ENCODE measurements around the gene MAN1A1. TPM values are rescaled to one million over a fixed set of nuclear protein-coding genes. Genes with fewer than 3 reads are reported as not detected.

The MAN1A1 gene
- total RNA-seq, 1 donor from 2014 or later: 23.4 TPM

DNA sequence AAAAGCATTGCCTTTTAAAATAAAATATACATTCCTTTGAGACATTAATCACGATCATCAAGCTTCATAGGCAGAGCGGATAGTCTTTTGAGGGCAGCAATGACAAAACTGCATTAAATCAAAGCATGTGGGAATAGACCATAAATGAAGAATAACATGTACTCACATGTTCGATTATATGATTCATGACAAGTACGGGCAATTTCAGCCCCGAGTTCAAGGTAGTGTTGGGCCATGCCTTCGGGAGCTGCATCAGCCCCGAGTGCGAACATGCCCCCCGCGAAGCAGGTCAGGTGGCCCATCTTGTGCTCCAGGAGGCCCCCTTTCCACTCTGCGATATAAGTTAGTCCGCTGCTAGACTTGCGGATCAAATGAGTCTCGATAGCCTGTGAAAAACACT, 160.1 kb downstream of the MAN1A1 start:
- TF ChIP-seq, protein P1, sequence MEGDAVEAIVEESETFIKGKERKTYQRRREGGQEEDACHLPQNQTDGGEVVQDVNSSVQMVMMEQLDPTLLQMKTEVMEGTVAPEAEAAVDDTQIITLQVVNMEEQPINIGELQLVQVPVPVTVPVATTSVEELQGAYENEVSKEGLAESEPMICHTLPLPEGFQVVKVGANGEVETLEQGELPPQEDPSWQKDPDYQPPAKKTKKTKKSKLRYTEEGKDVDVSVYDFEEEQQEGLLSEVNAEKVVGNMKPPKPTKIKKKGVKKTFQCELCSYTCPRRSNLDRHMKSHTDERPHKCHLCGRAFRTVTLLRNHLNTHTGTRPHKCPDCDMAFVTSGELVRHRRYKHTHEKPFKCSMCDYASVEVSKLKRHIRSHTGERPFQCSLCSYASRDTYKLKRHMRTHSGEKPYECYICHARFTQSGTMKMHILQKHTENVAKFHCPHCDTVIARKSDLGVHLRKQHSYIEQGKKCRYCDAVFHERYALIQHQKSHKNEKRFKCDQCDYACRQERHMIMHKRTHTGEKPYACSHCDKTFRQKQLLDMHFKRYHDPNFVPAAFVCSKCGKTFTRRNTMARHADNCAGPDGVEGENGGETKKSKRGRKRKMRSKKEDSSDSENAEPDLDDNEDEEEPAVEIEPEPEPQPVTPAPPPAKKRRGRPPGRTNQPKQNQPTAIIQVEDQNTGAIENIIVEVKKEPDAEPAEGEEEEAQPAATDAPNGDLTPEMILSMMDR (conservative IDR thresholded peaks at IDR 0.05; ENCODE audit: low read depth, low read length): no peak
- no peak for DNase-seq (ENCODE audit: low read depth)
- H3K4me3 ChIP-seq (ENCODE audit: low read depth, low read length): no peak overlapping the region

DNA sequence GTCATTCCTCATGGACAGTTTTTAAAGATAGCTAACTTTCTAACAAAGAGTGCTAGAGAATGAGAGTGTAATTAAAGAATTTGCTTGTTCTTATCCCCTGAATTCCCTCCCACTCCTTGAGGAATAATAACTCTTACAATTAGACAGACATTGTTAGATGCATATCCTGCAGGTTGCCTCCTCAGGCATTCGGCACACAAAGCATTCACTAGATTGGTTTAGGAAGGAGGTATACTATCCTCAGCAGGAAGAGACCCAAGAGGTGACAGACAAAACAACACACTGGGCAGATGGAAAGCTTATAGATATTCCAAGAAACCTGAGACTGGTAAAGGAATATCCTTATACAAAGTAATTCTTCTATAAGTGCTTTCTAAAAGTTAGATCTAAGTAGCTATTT, 162.0 kb downstream of the MAN1A1 start:
- TF ChIP-seq, protein P1 (conservative IDR thresholded peaks at IDR 0.05; ENCODE audit: low read depth, low read length): no peak

DNA sequence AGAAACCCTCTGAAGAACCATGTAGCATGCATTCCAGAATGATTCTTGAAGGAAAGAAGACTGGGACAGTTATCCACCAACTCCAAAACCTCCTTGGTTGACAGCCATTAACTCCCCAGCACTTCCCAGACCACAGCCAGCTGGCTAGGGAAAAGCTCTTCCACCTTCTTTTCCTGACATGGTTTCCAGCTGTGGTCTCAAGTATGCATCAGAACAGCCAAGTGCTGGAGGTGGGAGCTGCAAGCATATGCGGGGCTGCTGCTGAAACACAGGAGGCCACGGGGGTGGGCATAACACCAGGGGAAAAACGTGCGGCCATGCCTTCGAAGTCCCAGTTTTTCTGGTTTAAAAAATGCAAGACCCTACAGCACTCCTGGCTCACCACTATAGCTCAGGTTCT, 163.1 kb downstream of the MAN1A1 start:
- H3K4me3 ChIP-seq (ENCODE audit: low read depth, low read length): no peak overlapping the region
- DNase-seq (ENCODE audit: low read depth): no peak
- TF ChIP-seq, protein P1 (conservative IDR thresholded peaks at IDR 0.05; ENCODE audit: low read depth, low read length): no peak

More for the DNA sequence above, 162.0 kb downstream of the MAN1A1 start:
- DNase-seq (ENCODE audit: low read depth): no peak
- H3K4me3 ChIP-seq (ENCODE audit: low read depth, low read length): no peak overlapping the region

DNA sequence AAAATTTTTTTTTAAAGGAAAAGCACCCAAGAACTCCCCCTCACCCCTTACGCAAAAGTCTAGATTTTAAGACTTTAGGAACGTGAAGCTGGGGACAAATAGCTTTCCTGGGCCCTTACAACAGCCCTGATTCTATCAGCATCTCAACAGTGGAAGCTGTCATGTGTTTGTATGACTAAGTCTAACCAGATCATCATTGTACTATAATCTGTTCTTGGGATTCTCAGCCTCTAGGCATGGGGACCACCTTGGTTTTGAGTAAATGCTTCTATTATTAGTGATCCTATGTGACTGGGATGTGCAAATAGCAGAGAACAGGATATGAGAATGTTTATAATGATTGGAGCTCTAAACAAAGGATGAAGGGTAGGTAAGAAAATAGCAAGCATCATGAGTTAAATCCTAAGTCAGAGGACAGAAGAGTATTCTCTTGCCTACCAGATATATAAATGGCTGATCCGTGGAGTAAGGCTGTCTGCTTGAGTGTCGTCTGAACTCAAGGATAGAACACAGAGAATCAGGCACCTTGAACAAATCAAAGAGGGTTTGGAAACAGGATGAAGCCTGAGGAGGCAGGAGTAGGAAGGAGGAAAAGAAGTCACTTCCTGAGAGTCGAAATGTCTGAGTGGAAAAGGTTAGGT, 165.4 kb downstream of the MAN1A1 start:
- DNase-seq (ENCODE audit: low read depth): no peak
- TF ChIP-seq, protein P1 (conservative IDR thresholded peaks at IDR 0.05; ENCODE audit: low read depth, low read length): no peak

DNA sequence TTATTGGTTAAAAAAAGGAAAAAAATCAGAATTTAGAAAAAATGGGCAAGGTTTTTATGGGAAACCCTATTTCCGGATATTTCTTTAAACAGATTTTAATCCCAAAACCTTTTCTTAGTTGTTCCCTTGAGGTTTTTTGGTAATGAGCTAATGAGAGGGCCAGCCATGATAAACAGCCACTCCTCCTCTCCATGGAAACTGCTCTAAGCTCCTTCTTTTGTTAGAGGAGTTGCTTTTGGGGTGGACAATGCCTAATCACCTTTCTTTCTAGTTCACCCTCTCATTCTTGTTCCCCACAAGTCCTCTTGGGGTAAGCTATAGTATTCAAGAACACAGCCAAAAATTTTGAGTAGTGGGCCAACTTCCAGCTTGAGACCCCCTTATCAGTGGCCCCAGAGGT, 166.1 kb downstream of the MAN1A1 start:
- DNase-seq (ENCODE audit: low read depth): no peak
- TF ChIP-seq, protein P1 (conservative IDR thresholded peaks at IDR 0.05; ENCODE audit: low read depth, low read length): no peak
- H3K4me3 ChIP-seq (ENCODE audit: low read depth, low read length): no peak overlapping the region

More for the DNA sequence above, 165.4 kb downstream of the MAN1A1 start:
- H3K4me3 ChIP-seq (ENCODE audit: low read depth, low read length): no peak overlapping the region

DNA sequence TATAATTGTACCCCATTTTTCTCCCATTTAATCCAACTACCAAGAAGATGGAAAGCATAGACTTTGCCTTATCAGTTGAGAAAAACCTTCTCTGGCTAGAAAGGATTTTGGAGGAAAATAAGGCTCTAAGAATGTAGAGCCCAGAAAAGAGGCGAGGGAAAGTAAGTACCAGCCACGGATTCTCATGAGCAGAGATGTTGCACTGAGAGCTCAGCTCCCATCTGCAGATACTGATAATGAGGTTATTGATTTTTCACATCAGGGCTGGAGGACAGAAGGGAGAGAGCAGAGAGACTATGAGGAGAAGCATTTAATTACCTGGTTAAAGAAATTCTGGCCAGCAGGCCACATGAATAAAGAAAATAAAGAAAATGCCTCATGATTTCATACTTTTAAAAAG, 166.7 kb downstream of the MAN1A1 start:
- no peak for DNase-seq (ENCODE audit: low read depth)
- H3K4me3 ChIP-seq (ENCODE audit: low read depth, low read length): no peak overlapping the region
- TF ChIP-seq, protein P1 (conservative IDR thresholded peaks at IDR 0.05; ENCODE audit: low read depth, low read length): no peak

DNA sequence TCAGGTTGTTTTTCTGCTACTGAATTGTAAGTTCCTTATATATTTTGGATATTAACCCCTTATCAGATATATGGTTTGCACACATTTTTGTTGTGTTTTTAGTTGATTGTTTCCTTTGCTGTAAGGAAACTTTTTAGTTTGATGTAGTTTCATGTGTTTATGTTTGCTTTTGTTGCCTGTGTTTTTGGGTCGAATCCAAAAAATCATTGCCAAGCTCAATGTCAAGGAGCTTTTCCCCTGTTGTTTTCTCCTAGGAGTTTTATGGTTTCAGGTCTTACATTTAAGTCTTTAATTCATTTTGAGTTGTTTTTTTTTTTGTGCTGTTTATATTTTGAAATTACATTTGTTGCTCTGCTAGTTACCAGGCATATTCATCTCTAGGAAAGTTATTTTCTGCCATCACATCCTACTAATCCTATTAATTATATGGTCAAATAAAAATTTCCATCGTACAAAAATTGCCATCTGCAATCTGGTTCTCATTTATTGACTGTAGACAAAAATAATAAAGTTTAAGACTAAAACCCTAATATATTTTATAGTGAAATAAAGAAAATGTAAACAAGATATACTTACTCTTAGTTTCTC, 167.3 kb downstream of the MAN1A1 start:
- DNase-seq (ENCODE audit: low read depth): no peak
- H3K4me3 ChIP-seq (ENCODE audit: low read depth, low read length): no peak overlapping the region
- TF ChIP-seq, protein P1 (conservative IDR thresholded peaks at IDR 0.05; ENCODE audit: low read depth, low read length): no peak

All from epithelial cell of proximal tubule (primary cell).